K562 (cell line): ENCODE measurements around the gene CHD5. TPM values are rescaled to one million over a fixed set of nuclear protein-coding genes. Genes with fewer than 3 reads are reported as not detected.
A peak's percentile ranks its signal among the peaks of the same experiment; 100 is the strongest.

Experiments
- ATAC-seq: fragments of 200-7000 bp; cut with Tn5 transposase; 3 replicates; pipeline ENCODE4 v1.9.1; 2020; ENCODE audit warnings: moderate library complexity
- BruUV-seq: library from RNA; stranded (reverse); fragments of 400-500 nt; replicated peaks from 2 replicates; lab custom pipeline; 2021; lab: Mats Ljungman, UMichigan
- CTCF ChIA-PET: fragments of 300-600 bp; formaldehyde crosslinking; extraction: SDS; loops from one replicate; lab custom pipeline; 2021; ENCODE audit warnings: low intra/inter-chr PET ratio; lab: Yijun Ruan, JAX
- POLR2A ChIA-PET: fragments of 300-600, 350-650 bp; sonication (Branson Sonifier 250); formaldehyde crosslinking; extraction: SDS; loops from one replicate; lab custom pipeline; 2021; ENCODE audit warnings: antibody characterized with exemption, inconsistent platforms; lab: Yijun Ruan, JAX
- DNase-seq, 4 experiments: peaks; one replicate each; pipeline versions ENCODE4 v3.0.0 to v3.0.0-alpha.2; 2011 to 2018; ENCODE audit warnings: low spot score in 3 of 4, mixed read lengths in 3 of 4; ENCODE audit errors: extremely low read depth in 1 of 4
- FAIRE-seq: peaks from 2 replicates; lab custom pipeline; 2011; peaks lifted over from hg19 to GRCh38; lab: Jason Lieb, UNC
- H2AFZ ChIP-seq: 2 replicates; pipeline ENCODE4 v1.6.0; 2011; ENCODE audit warnings: low read depth, low read length, control low read depth, inconsistent platforms
- H3K27ac ChIP-seq: fragments of 200-600 bp; 3 replicates; pipeline ENCODE4 v1.8.0; 2011; ENCODE audit warnings: low read depth, mild to moderate bottlenecking, control low read depth, inconsistent platforms, low read length, moderate library complexity, mixed read lengths; ENCODE audit errors: extremely low read depth
- H3K27me3 ChIP-seq, 2 experiments: fragments of 300-600 bp in 1 of 2; 2 replicates in 1 of 2; 3 replicates in 1 of 2; pipeline versions ENCODE4 v1.6.0 to v1.8.0; 2011; ENCODE audit warnings: inconsistent platforms in 2 of 2, low read length in 2 of 2, mild to moderate bottlenecking in 1 of 2, mixed read lengths in 1 of 2, moderate library complexity in 1 of 2; ENCODE audit not compliant: control insufficient read depth in 2 of 2, insufficient read depth in 2 of 2
- H3K36me3 ChIP-seq: fragments of 300-600 bp; 3 replicates; pipeline ENCODE4 v1.8.0; 2011; ENCODE audit warnings: mild to moderate bottlenecking, low read length, inconsistent platforms; ENCODE audit not compliant: control insufficient read depth, insufficient read depth
- H3K4me1 ChIP-seq, 2 experiments: fragments of 200-600 bp in 1 of 2; replicated peaks in 1 of 2; 2 replicates in 1 of 2; 3 replicates in 1 of 2; pipeline versions ENCODE4 v1.5.1 to v1.8.0; 2011; ENCODE audit warnings: inconsistent platforms in 2 of 2, low read length in 2 of 2, mild to moderate bottlenecking in 1 of 2, mixed read lengths in 1 of 2, moderate library complexity in 1 of 2; ENCODE audit not compliant: control insufficient read depth in 2 of 2, insufficient read depth in 2 of 2
- H3K4me2 ChIP-seq: 2 replicates; pipeline ENCODE4 v1.6.1; 2011; ENCODE audit warnings: low read length, control low read depth, inconsistent platforms, mixed read lengths; ENCODE audit not compliant: insufficient read depth
- H3K4me3 ChIP-seq: fragments of 200-600 bp; sonication (generic), shearing (Covaris generic); 2 replicates; pipeline ENCODE4 v1.5.1; 2016; ENCODE audit warnings: control low read depth, inconsistent platforms
- H3K79me2 ChIP-seq: fragments of 200-600 bp; 3 replicates; pipeline ENCODE4 v1.8.0; 2011; ENCODE audit warnings: low read length, inconsistent platforms; ENCODE audit not compliant: control insufficient read depth, insufficient read depth
- H3K9ac ChIP-seq, 2 experiments: 2 replicates each; pipeline versions ENCODE4 v1.6.0 to v1.6.1; 2011; ENCODE audit warnings: low read depth in 2 of 2, low read length in 2 of 2, control low read depth in 1 of 2, inconsistent platforms in 1 of 2, mild to moderate bottlenecking in 1 of 2, mixed read lengths in 1 of 2; ENCODE audit not compliant: insufficient read depth in 1 of 2
- H3K9me1 ChIP-seq: one replicate; pipeline ENCODE4 v1.6.0; 2011; ENCODE audit warnings: inconsistent platforms, mild to moderate bottlenecking, low read length, moderate library complexity; ENCODE audit not compliant: control insufficient read depth, insufficient read depth
- H3K9me3 ChIP-seq: replicated peaks from 2 replicates; pipeline ENCODE4 v1.5.1; 2011; ENCODE audit warnings: low read depth, low read length, inconsistent platforms; ENCODE audit not compliant: control insufficient read depth, insufficient read depth
- H4K20me1 ChIP-seq: replicated peaks from 2 replicates; pipeline ENCODE4 v1.6.1; 2011; ENCODE audit warnings: low read length, inconsistent platforms, mixed read lengths; ENCODE audit not compliant: control insufficient read depth, insufficient read depth
- CAMTA2 ChIP-seq: fragments of 250-450 bp; sonication (Bioruptor Pico); conservative IDR thresholded peaks from 2 replicates; pipeline ENCODE4 v1.5.1; 2022
- ELF4 ChIP-seq: fragments of 450-650 bp; formaldehyde crosslinking; IDR thresholded peaks from 2 replicates; pipeline ENCODE4 v1.4.0; 2022; ENCODE audit warnings: missing genetic modification characterization
- ETV1 ChIP-seq: fragments of 450-650 bp; conservative IDR thresholded peaks from 2 replicates; pipeline ENCODE4 v1.6.1; 2016; ENCODE audit warnings: missing genetic modification characterization, control low read depth, low read depth, missing compliant biosample characterization
- GTF2E2 ChIP-seq: fragments of 200-800 bp; sonication (Bioruptor generic); IDR thresholded peaks from 2 replicates; pipeline ENCODE4 v1.6.1; 2016; ENCODE audit warnings: missing genetic modification characterization, missing compliant biosample characterization
- IFI16 ChIP-seq: fragments of 250-450 bp; sonication (Bioruptor Pico); IDR thresholded peaks from 2 replicates; pipeline ENCODE4 v2.1.2; 2022; ENCODE audit warnings: mild to moderate bottlenecking, inconsistent platforms
- JUND ChIP-seq, 2 experiments: IDR thresholded peaks; 2 replicates in 1 of 2; 3 replicates in 1 of 2; pipeline ENCODE4 v1.6.1; 2011; ENCODE audit warnings: borderline replicate concordance in 2 of 2, low read depth in 2 of 2, low read length in 2 of 2, improper control_type of control experiment in 1 of 2, missing biosample characterization in 1 of 2, missing genetic modification characterization in 1 of 2, missing genetic modification reagents in 1 of 2
- KAT8 ChIP-seq: fragments of 450-650 bp; IDR thresholded peaks from 2 replicates; pipeline ENCODE4 v1.6.1; 2016; ENCODE audit warnings: low read depth, mild to moderate bottlenecking
- MED1 ChIP-seq: sonication (generic); formaldehyde crosslinking; IDR thresholded peaks from 2 replicates; pipeline ENCODE4 v1.8.1; 2023; ENCODE audit warnings: missing genetic modification reagents, borderline replicate concordance
- SNRNP70 ChIP-seq: fragments of 200-400 bp; formaldehyde crosslinking; optimal IDR thresholded peaks from 2 replicates; pipeline ENCODE3; 2017; ENCODE audit warnings: low read depth, low read length
- SUPT5H ChIP-seq: fragments of 450-650 bp; IDR thresholded peaks from 2 replicates; pipeline ENCODE4 v1.6.1; 2016
- TCF7 ChIP-seq: sonication (generic); IDR thresholded peaks from 2 replicates; pipeline ENCODE4 v1.6.1; 2016; ENCODE audit warnings: antibody characterized with exemption, borderline replicate concordance
- TEAD2 ChIP-seq: fragments of 450-650 bp; IDR thresholded peaks from 2 replicates; pipeline ENCODE4 v1.6.1; 2016; ENCODE audit warnings: missing genetic modification characterization, control low read depth, missing compliant biosample characterization
- THRAP3 ChIP-seq: fragments of 450-650 bp; IDR thresholded peaks from 2 replicates; pipeline ENCODE4 v1.6.1; 2016; ENCODE audit warnings: mild to moderate bottlenecking, inconsistent platforms, borderline replicate concordance
- ZNF174 ChIP-seq: fragments of 250-450 bp; sonication (Bioruptor Pico); IDR thresholded peaks from 2 replicates; pipeline ENCODE4 v1.4.0; 2020; ENCODE audit warnings: mild to moderate bottlenecking
- ZNF354B ChIP-seq: fragments of 250-450 bp; sonication (Bioruptor Pico); IDR thresholded peaks from 2 replicates; pipeline ENCODE4 v1.4.0; 2020
- WGBS: fragments of 100-300 bp; shearing (Covaris generic); methylation state at CpG from one replicate; pipeline ENCODE4 v1.1.6; 2016; ENCODE audit warnings: low coverage, mixed read lengths; ENCODE audit not compliant: insufficient coverage; ENCODE audit errors: missing lambda C conversion rate; 5-methylcytosine and 5-hydroxymethylcytosine counted together
- in situ Hi-C: fragments of 300-500 bp; cut with MboI; formaldehyde crosslinking; loops from 4 replicates; pipeline ENCODE4 v1.15.0; 2018; ENCODE audit warnings: inconsistent platforms, mixed read lengths
- intact Hi-C: fragments of 100-400 bp; cut with micrococcal nuclease; formaldehyde crosslinking; loops from 2 replicates; pipeline ENCODE4 v1.14.2; 2022
- polyA plus RNA-seq, 8 experiments: library from polyadenylated mRNA; depleted of rRNA in 4 of 8; stranded (reverse) in 5 of 8; unstranded in 3 of 8; fragments of >200 nt; fragmentation: Nextera tagmentation in 2 of 8; fragmentation: Illumina TruSeq in 1 of 8; extraction: Ambion mirVana in 2 of 8; extraction: Trizol in 1 of 8; gene quantifications; 2 replicates each; pipeline versions ENCODE4 v1.2.1 to v1.2.3, GENCODE V29; 2011 to 2014; ENCODE audit warnings: inconsistent platforms in 1 of 8, missing spikeins in 1 of 8
- total RNA-seq, 7 experiments: library from RNA; depleted of rRNA in 6 of 7; stranded (reverse); fragments of >200 nt in 6 of 7; fragmentation: Illumina TruSeq in 2 of 7; extraction: Trizol in 2 of 7; gene quantifications; 2 replicates each; pipeline versions ENCODE4 v1.2.1 to v1.2.3, GENCODE V29; 2011 to 2021; ENCODE audit warnings: low replicate concordance in 1 of 7
- TF ChIP-seq, protein P1 (sequence below): fragments of 250-450 bp; sonication (Bioruptor Pico); IDR thresholded peaks from 2 replicates; pipeline ENCODE4 v1.8.0; 2022; ENCODE audit warnings: inconsistent platforms
- TF ChIP-seq, protein P2 (sequence below): fragments of 450-650 bp; IDR thresholded peaks from 2 replicates; pipeline ENCODE4 v1.6.1; 2017; ENCODE audit warnings: mild to moderate bottlenecking, moderate library complexity

The CHD5 gene
- total and polyA plus RNA-seq, 9 of the 15 experiments (the other 6 are each of a cell fraction or from before 2014, with no cell fraction given), result 0.03 to 0.52 (median 0.11) TPM; not detected in 2

DNA sequence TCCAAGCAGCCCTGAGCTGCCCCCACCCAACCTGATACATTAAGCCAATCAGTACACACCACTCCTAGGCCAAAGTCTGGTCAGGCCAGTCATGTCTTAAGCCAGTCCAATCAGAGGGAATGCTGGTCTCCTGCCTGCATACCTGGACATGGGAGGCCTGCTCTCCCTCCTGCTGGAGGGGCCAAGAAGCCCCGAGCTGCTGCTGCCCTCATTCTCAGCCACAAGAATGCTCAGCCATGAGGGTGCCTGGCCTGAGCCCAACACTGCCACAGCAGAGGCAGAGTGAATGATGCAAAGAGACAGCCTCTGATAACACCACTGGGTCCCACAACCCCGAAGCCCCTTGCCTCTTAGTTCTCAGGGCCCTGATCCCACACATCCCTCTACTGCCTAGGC is 23.0 kb downstream of the CHD5 start:
- peaks cover 39% of the 10 kb centered on the region; the same call in 1 of the 2 replicates for H4K20me1 ChIP-seq
- no peaks in the 10 kb centered on the region for H3K9me1 ChIP-seq
- DNase-seq, result no peak
- no peak overlapping the region for H3K4me3 ChIP-seq
- H3K4me1 ChIP-seq, result peaks cover 0 to 14% of the 10 kb centered on the region in 2 experiments; a peak in 2 of 5 replicates
- in situ Hi-C loops (no loop called here), intact Hi-C loops (no loop called here)
- ATAC-seq, result no peak
- POLR2A ChIA-PET, result no interaction called here
- H3K4me2 ChIP-seq, result no peak overlapping the region
- no peaks in the 10 kb centered on the region for H3K36me3 ChIP-seq
- no peaks in the 10 kb centered on the region for H3K9me3 ChIP-seq
- peak overlapping the region in 1 of 2 experiments; percentile 59; a peak in 1 of 4 replicates for H3K9ac ChIP-seq
- H3K27me3 ChIP-seq, result peaks cover 34 to 81% of the 10 kb centered on the region in 2 experiments; a peak in 4 of 5 replicates
- TF ChIP-seq JUND (IDR thresholded peaks at IDR 0.05; ENCODE audit: borderline replicate concordance, low read depth, low read length) (no peak), JUND (tag; IDR thresholded peaks at IDR 0.05; ENCODE audit: borderline replicate concordance, low read depth, low read length) (no peak), IFI16 (CRISPR knock-in tag) (no peak), GTF2E2 (tag) (no peak), ZNF354B (CRISPR knock-in tag) (no peak), KAT8 (no peak), ELF4 (CRISPR knock-in tag) (no peak), SNRNP70 (no peak), SUPT5H (no peak), TEAD2 (no peak), ZNF174 (CRISPR knock-in tag) (no peak), CAMTA2 (no peak), THRAP3 (no peak), MED1 (no peak), TCF7 (no peak), ETV1 (tag) (no peak)
- TF ChIP-seq, protein P1, sequence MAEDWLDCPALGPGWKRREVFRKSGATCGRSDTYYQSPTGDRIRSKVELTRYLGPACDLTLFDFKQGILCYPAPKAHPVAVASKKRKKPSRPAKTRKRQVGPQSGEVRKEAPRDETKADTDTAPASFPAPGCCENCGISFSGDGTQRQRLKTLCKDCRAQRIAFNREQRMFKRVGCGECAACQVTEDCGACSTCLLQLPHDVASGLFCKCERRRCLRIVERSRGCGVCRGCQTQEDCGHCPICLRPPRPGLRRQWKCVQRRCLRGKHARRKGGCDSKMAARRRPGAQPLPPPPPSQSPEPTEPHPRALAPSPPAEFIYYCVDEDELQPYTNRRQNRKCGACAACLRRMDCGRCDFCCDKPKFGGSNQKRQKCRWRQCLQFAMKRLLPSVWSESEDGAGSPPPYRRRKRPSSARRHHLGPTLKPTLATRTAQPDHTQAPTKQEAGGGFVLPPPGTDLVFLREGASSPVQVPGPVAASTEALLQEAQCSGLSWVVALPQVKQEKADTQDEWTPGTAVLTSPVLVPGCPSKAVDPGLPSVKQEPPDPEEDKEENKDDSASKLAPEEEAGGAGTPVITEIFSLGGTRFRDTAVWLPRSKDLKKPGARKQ (CRISPR knock-in tag), result no peak
- TF ChIP-seq, protein P2, sequence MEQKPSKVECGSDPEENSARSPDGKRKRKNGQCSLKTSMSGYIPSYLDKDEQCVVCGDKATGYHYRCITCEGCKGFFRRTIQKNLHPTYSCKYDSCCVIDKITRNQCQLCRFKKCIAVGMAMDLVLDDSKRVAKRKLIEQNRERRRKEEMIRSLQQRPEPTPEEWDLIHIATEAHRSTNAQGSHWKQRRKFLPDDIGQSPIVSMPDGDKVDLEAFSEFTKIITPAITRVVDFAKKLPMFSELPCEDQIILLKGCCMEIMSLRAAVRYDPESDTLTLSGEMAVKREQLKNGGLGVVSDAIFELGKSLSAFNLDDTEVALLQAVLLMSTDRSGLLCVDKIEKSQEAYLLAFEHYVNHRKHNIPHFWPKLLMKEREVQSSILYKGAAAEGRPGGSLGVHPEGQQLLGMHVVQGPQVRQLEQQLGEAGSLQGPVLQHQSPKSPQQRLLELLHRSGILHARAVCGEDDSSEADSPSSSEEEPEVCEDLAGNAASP, result no peak
- no TSS peak for BruUV-seq
- CTCF ChIA-PET, result no interaction called here
- 5% methylated on average over 2 of the region's 2 CpGs for whole genome bisulfite sequencing
- H3K27ac ChIP-seq, result no peak overlapping the region
- H3K79me2 ChIP-seq, result no peaks in the 10 kb centered on the region
- H2AFZ ChIP-seq, result no peak overlapping the region
- FAIRE-seq, result no peak
